Tibial artery (tissue), 4 donors: ENCODE measurements around the gene SH3PXD2B.

Experiments
- DNase-seq, 2 donors: peaks; one replicate each; pipeline ENCODE4 v3.0.0-alpha.2; 2019
- H3K27ac ChIP-seq, 2 donors: fragments of 200-600 bp; sonication (generic) in 1 of 2; 1 replicate in 1 of 2; 2 replicates in 1 of 2; pipeline ENCODE4 v1.5.1; 2018 to 2019; ENCODE audit warnings: mild to moderate bottlenecking in 1 of 2
- H3K27me3 ChIP-seq, 2 donors: fragments of 200-600 bp; sonication (generic) in 1 of 2; one replicate each; pipeline versions ENCODE4 v1.5.1 to v1.6.0; 2016 to 2019
- H3K36me3 ChIP-seq, 3 donors: fragments of 200-600 bp; sonication (generic) in 2 of 3; one replicate each; pipeline ENCODE4 v1.5.1; 2016 to 2019; ENCODE audit warnings: mild to moderate bottlenecking in 2 of 3
- H3K4me1 ChIP-seq, 4 donors: fragments of 200-600 bp; sonication (generic) in 2 of 4; 1 replicate in 3 of 4; 2 replicates in 1 of 4; pipeline ENCODE4 v1.5.1; 2016 to 2019
- H3K4me3 ChIP-seq, 2 donors: fragments of 200-600 bp; sonication (generic) in 1 of 2; 1 replicate in 1 of 2; 2 replicates in 1 of 2; pipeline ENCODE4 v1.5.1; 2018 to 2019; ENCODE audit warnings: mild to moderate bottlenecking in 2 of 2
- H3K9me3 ChIP-seq, 3 donors: fragments of 200-600 bp; sonication (generic) in 1 of 3; one replicate each; pipeline ENCODE4 v1.5.1; 2016 to 2019
- intact Hi-C: fragments of 100-400 bp; cut with DNase I; formaldehyde crosslinking; loops from one replicate; pipeline ENCODE4 v1.15.0; 2023; ENCODE audit warnings: low total_unique reads
- TF ChIP-seq, protein P1 (sequence below), 2 experiments: fragments of 200-600 bp in 1 of 2; fragments of 450-650 bp in 1 of 2; IDR thresholded peaks; one replicate each; pipeline ENCODE4 v1.5.1; 2017 to 2019; ENCODE audit warnings: antibody characterized with exemption in 2 of 2, mild to moderate bottlenecking in 1 of 2, moderate library complexity in 1 of 2

The SH3PXD2B gene

DNA sequence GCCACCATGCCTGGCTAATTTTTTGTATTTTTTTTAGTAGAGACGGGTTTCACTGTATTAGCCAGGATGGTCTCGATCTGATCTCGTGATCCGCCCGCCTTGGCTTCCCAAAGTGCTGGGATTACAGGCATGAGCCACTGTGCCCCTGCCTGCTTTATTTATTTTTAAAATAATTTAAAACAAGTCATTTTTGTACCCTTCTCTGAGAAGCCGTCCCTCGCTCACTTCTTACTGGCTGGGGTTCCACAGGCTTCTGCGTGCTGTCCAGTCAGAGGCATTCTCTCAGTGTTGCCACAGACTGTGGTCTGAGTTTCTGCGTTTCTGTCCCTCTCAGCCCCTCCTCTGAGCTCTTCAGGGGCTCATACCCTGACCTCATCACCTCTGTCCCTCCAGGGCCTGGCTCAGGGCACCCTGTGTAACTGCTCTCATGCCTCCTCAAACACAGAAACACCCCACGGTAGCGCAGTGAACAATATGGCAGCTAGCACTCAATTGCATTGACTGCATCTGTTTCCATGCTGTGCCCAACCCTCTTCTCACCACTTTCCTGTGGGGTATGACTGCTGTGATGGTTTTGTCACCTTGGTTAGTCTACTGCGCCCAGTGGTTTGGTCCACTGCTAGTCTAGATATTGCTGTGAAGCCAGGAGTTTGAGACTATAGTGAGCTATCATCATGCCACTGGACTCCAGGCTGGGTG is 44.3 kb upstream of the SH3PXD2B start:
- Histone ChIP-seq H3K27me3 (no peaks in the 10 kb centered on the region), H3K4me1 (peaks cover 0 to 11% (median 0%) of the 10 kb centered on the region in 4 donors), H3K27ac (no peak overlapping the region), H3K4me3 (no peak overlapping the region), H3K36me3 (no peaks in the 10 kb centered on the region), H3K9me3 (no peaks in the 10 kb centered on the region)
- DNase-seq, result peak in 1 of 2 donors; percentile 47
- intact Hi-C loops, result no loop called here
- TF ChIP-seq, protein P1, sequence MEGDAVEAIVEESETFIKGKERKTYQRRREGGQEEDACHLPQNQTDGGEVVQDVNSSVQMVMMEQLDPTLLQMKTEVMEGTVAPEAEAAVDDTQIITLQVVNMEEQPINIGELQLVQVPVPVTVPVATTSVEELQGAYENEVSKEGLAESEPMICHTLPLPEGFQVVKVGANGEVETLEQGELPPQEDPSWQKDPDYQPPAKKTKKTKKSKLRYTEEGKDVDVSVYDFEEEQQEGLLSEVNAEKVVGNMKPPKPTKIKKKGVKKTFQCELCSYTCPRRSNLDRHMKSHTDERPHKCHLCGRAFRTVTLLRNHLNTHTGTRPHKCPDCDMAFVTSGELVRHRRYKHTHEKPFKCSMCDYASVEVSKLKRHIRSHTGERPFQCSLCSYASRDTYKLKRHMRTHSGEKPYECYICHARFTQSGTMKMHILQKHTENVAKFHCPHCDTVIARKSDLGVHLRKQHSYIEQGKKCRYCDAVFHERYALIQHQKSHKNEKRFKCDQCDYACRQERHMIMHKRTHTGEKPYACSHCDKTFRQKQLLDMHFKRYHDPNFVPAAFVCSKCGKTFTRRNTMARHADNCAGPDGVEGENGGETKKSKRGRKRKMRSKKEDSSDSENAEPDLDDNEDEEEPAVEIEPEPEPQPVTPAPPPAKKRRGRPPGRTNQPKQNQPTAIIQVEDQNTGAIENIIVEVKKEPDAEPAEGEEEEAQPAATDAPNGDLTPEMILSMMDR (IDR thresholded peaks at IDR 0.05), result no peak

DNA sequence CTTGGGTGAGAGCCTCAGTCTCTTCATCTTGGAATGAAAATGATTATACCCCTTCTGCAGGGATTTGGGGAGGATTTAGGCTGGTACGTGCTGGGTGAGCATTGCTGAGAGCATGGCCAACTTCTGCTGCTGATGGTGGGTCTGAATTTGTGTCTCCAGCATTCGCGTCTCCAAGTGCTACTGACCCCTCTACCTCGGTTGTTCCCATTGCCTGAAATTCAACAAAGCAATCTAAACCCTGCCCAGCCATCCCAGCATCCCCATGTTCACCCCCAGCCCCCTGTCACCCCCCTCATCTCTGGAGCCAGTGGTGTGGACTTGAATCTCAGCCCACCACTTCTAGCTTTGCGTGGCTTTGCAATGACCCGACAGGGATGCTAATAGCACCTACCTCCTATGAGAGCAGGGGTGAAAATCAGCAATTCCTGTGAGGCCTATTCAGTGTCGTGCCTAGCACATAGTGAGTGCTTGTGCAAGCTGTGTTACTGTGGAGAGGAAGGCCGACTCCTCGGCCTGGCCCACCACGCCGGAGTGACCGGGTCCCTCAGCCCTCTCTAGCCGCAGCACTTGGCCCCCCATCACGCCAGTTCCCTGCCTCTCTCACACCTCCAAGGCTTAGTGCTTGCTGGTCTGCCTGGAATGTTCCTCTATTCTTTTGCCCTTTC is 43.4 kb upstream of the SH3PXD2B start:
- Histone ChIP-seq H3K27ac (no peak overlapping the region), H3K9me3 (no peaks in the 10 kb centered on the region), H3K27me3 (no peaks in the 10 kb centered on the region), H3K4me3 (no peak overlapping the region), H3K4me1 (peaks cover 0 to 11% (median 0%) of the 10 kb centered on the region in 4 donors), H3K36me3 (no peaks in the 10 kb centered on the region)
- intact Hi-C loops, result no loop called here
- peak in 1 of 2 donors; percentile 32 for DNase-seq
- TF ChIP-seq, protein P1 (IDR thresholded peaks at IDR 0.05), result no peak

DNA sequence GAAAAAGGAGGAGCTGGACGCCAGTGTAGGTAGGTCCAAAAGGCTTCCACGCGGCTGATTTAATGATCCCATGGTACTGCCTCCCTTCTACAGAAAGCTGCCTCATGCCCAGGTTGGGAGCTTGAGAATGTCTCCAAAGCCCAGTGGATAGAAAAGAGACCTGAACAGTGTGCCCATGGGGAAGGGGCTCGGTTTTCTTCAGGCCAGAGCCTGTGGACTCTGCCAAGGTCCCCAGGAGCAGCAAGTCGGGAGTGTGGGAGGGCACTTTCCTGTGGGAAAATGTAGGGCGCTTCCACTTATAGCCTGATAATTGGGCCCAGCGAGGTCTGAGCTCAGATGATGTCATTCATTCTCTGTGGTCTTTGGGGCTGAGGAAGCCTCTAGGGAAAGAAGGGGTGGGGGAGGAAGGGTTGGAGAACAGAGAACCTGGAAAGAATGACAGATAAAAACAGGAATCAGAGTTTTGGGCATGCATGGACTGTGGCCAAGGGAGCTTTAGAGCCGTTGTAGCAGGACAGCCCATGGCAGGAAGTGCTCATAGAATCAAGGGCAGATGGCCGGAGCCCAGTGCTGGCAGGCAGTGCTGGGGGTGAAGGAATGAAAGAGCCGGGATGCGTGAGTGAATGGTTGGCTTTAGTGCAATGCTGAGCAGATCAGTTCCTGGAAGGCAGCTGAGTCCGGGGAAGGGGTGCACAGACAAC is 42.5 kb upstream of the SH3PXD2B start:
- DNase-seq, result peak in 1 of 2 donors; percentile 64
- TF ChIP-seq, protein P1 (IDR thresholded peaks at IDR 0.05), result no peak
- Histone ChIP-seq H3K4me3 (no peak overlapping the region), H3K9me3 (no peaks in the 10 kb centered on the region), H3K27me3 (no peaks in the 10 kb centered on the region), H3K27ac (no peak overlapping the region), H3K36me3 (no peaks in the 10 kb centered on the region), H3K4me1 (peaks cover 0 to 11% (median 0%) of the 10 kb centered on the region in 4 donors)
- intact Hi-C loops, result no loop called here

DNA sequence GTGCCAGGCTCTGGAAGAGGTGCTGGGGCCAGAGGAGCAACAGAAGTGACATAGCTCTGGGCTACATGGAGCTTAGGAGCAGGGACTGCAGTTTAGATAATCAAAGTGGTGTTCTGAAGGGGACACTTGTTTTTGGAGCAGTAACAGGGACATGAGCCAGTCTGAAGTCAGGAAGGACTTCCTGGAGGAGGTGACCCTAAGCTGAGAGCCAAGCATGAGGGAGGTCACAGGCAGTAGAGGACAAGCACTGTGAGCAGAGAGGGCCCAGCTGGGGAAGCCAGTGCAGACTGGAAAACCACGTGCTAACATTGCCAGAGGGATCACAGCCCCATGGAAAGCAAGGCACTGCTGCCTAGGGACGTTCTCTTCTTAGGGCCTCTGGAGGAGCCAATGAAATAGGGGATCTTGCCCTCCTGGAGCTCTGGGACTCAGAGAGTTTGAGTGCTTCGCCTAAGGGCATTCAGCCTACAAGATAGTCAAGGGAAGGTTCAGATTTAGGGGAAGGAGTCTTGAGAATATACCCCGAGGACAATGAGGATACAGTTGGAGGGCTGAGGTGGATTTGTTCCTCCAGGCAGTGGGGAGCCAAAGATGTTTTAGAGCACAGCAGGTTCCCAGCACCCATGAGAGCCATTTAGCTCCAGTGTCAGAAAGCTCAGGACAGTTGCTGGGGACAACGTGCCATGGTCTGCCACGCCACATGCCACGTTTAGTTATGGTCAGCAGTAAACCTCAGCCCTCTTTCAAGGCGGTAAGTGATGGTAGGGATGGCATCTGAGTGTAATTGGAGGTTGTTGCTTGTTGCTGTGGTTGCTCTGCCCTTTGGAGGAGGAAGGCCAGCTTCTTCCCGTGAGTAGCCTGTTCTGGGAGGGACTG is 40.5 kb upstream of the SH3PXD2B start:
- DNase-seq, result peak in 1 of 2 donors; percentile 48
- TF ChIP-seq, protein P1 (IDR thresholded peaks at IDR 0.05), result no peak
- Histone ChIP-seq H3K9me3 (no peaks in the 10 kb centered on the region), H3K4me1 (peaks cover 0 to 11% (median 0%) of the 10 kb centered on the region in 4 donors), H3K27ac (no peak overlapping the region), H3K27me3 (no peaks in the 10 kb centered on the region), H3K36me3 (no peaks in the 10 kb centered on the region), H3K4me3 (no peak overlapping the region)
- intact Hi-C loops, result no loop called here

DNA sequence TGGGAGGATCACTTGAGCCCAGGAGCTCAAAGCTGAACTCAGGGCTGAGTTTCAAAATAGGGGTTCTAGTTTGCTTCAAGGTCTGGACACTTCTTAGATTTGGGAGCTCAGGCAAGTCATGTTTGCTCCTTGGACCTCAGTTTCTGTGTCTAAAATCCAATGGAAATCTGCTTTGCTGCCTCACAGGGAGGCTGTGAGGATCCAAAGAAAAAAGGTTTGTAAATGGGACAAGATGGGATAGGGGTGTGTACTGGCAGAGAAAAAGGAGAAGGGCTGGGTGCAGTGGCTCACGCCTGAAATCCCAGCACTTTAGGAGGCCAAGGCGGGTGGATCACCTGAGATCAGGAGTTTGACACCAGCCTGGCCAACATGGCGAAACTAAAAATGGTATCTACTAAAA is 39.6 kb upstream of the SH3PXD2B start:
- Histone ChIP-seq H3K9me3 (no peaks in the 10 kb centered on the region), H3K27ac (no peak overlapping the region), H3K4me3 (no peak overlapping the region), H3K27me3 (no peaks in the 10 kb centered on the region), H3K36me3 (no peaks in the 10 kb centered on the region), H3K4me1 (peaks cover 0 to 11% (median 0%) of the 10 kb centered on the region in 4 donors)
- peak in 1 of 2 donors; percentile 20 for DNase-seq
- intact Hi-C loops, result no loop called here
- TF ChIP-seq, protein P1 (IDR thresholded peaks at IDR 0.05), result no peak
